Ovary (tissue), 9 donors: ENCODE data around the gene BCL2L13. TPM values are rescaled to one million over a fixed set of nuclear protein-coding genes. Genes with fewer than 3 reads are reported as not detected.

Experiments used
- DNase-seq, 5 donors: peaks; one replicate each; pipeline ENCODE4 v3.0.0-alpha.2; 2019 to 2020
- H3K27ac ChIP-seq, 2 donors: fragments of 200-600 bp; one replicate each; pipeline versions ENCODE4 v1.5.1 to v1.8.0; 2019 to 2022
- H3K27me3 ChIP-seq: fragments of 200-600 bp; one replicate; pipeline ENCODE4 v1.8.0; 2022
- H3K36me3 ChIP-seq: fragments of 200-600 bp; sonication (generic); one replicate; pipeline ENCODE4 v1.5.1; 2019
- H3K4me1 ChIP-seq: one replicate; pipeline ENCODE4 v1.8.1; 2013; ENCODE audit warnings: mild to moderate bottlenecking, moderate library complexity; ENCODE audit not compliant: insufficient read depth
- H3K4me3 ChIP-seq: fragments of 200-600 bp; sonication (generic); one replicate; pipeline ENCODE4 v1.5.1; 2017
- H3K9me3 ChIP-seq, 2 donors: fragments of 200-600 bp in 1 of 2; sonication (generic) in 1 of 2; one replicate each; pipeline versions ENCODE4 v1.5.1 to v1.8.1; 2013 to 2019; ENCODE audit warnings: mild to moderate bottlenecking in 1 of 2, moderate library complexity in 1 of 2
- CTCF ChIP-seq, 3 donors: fragments of 450-650 bp in 2 of 3; fragments of 200-600 bp in 1 of 3; IDR thresholded peaks; one replicate each; pipeline versions ENCODE4 v1.5.1 to v1.8.0; 2016 to 2022; ENCODE audit warnings: antibody characterized with exemption in 3 of 3, mild to moderate bottlenecking in 1 of 3
- EP300 ChIP-seq: sonication (generic); formaldehyde crosslinking; IDR thresholded peaks from one replicate; pipeline ENCODE4 v1.6.1; 2017; ENCODE audit warnings: antibody characterized with exemption
- POLR2A ChIP-seq: fragments of 450-650 bp; IDR thresholded peaks from one replicate; pipeline ENCODE4 v1.6.1; 2017; ENCODE audit warnings: antibody characterized with exemption, mild to moderate bottlenecking, moderate library complexity
- WGBS, 3 donors: extraction: QIAGEN DNeasy Blood & Tissue Kit in 1 of 3; methylation state at CpG; one replicate each; pipeline versions ENCODE4 v1.1.5 to v1.1.7; 2013 to 2017; 5-methylcytosine and 5-hydroxymethylcytosine counted together
- intact Hi-C, 4 donors: fragments of 100-400 bp; cut with DNase I; formaldehyde crosslinking; loops; one replicate each; pipeline versions ENCODE4 v1.11.0 to v1.15.1; 2022 to 2023
- polyA plus RNA-seq, 2 donors: library from polyadenylated mRNA; stranded (reverse); fragments of 200-250 nt in 1 of 2; fragments of 350-450 nt in 1 of 2; fragmentation: Illumina TruSeq in 1 of 2; extraction: RNeasy Lipid Tissue Mini Kit (QIAGEN cat#74804) in 1 of 2; gene quantifications; one replicate each; pipeline ENCODE4 v1.2.3, GENCODE V29; 2013 to 2014
- total RNA-seq, 7 donors: library from RNA; depleted of rRNA in 2 of 7; stranded (reverse); fragments of >200 nt in 2 of 7; fragmentation: NEBNext Ultra II Directional in 3 of 7; extraction: Animal tissue kit (Norgen Biotek cat#: 25700) in 3 of 7; gene quantifications; one replicate each; pipeline versions ENCODE4 v1.1.0 to v1.2.4, GENCODE V29; 2016 to 2023
- donor health status: DM: no; HTN: no; CAD: no; lungs with moderate emphysema.
- donor health status: DM: no; HTN: no; CAD: no.
- donor health status: Bipolar disorder and iron deficiency.
- donor health status: DM: yes; HTN: yes; CAD: no.
- donor health status: DM: no; HTN: no; CAD: no.
- donor health status: DM: yes; HTN: yes; CAD: no.

Gene BCL2L13
- total and polyA plus RNA-seq, 9 donors = 19.9 to 39.5 (median 33.8) TPM

- peaks cover 10% of the 10 kb centered on the region for H3K4me1 ChIP-seq
- no peak for TF ChIP-seq CTCF (IDR thresholded peaks at IDR 0.05)
- no peaks in the 10 kb centered on the region for H3K36me3 ChIP-seq
- H3K4me3 ChIP-seq = no peak overlapping the region
- no peak for DNase-seq
- H3K27me3 ChIP-seq = no peaks in the 10 kb centered on the region
- 73 to 79% (median 76%) methylated on average over 27 of the region's 27 CpGs for WGBS, 3 donors
- no peaks in the 10 kb centered on the region for H3K9me3 ChIP-seq
- intact Hi-C loops = loop anchor here in 1 of 4 donors (10.0 kb wide), 1 partner anchor 222 kb away; no protein-coding TSS in a partner anchor
- H3K27ac ChIP-seq = no peak overlapping the region
These were observed 138.6 kb downstream of the BCL2L13 start for GRCh38 chr22:17777005-17777716.

- 59 to 77% (median 73%) methylated on average over 6 of the region's 6 CpGs for WGBS, 3 donors
- Histone ChIP-seq H3K9me3 (no peaks in the 10 kb centered on the region), H3K27ac (no peak overlapping the region), H3K4me1 (peaks cover 10% of the 10 kb centered on the region), H3K4me3 (no peak overlapping the region), H3K27me3 (no peaks in the 10 kb centered on the region), H3K36me3 (no peaks in the 10 kb centered on the region)
- DNase-seq = no peak
- TF ChIP-seq CTCF (IDR thresholded peaks at IDR 0.05) (no peak), EP300 (no peak), POLR2A (no peak)
- intact Hi-C loops = loop anchor here in 1 of 4 donors (10.0 kb wide), 1 partner anchor 223 kb away; no protein-coding TSS in a partner anchor
These were observed 139.1 kb downstream of the BCL2L13 start for GRCh38 chr22:17777717-17778044.

DNA sequence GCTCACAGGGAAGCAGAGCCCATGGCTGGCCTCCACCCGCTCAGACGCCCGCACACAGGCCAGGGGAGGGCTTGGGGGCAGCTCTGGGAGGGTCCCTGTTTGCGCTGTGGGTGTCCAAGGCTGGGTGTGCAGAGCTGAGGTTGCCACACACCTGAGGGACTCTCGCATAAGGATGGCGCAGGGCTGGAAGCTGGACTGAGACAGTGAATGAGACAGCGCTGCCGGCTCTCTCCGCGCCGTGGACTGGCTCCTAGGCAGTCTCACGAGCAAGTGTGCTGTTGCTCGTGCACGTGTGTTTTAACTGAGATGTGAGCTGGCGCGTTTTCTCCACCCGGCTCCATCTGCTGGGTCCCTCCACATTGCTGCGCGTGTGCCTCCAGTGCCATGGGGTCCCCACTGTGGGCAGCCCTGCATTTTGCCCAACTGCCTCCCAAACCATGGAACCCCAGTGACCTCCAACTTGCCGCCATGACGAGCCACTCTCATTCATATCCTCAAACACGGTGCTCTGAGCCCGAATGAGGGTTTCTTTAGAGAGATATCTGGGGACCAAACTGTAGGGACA, 139.9 kb downstream of the BCL2L13 start:
- intact Hi-C loops = loop anchor here in 1 of 4 donors (10.0 kb wide), 1 partner anchor 224 kb away; no protein-coding TSS in a partner anchor
- no peak for DNase-seq
- H3K27me3 ChIP-seq = no peaks in the 10 kb centered on the region
- no peak overlapping the region for H3K27ac ChIP-seq
- WGBS, 3 donors = 90 to 93% (median 92%) methylated on average over 23 of the region's 23 CpGs
- TF ChIP-seq POLR2A (no peak), CTCF (IDR thresholded peaks at IDR 0.05) (no peak), EP300 (no peak)
- no peak overlapping the region for H3K4me3 ChIP-seq
- peaks cover 9% of the 10 kb centered on the region for H3K4me1 ChIP-seq
- no peaks in the 10 kb centered on the region for H3K9me3 ChIP-seq
- no peaks in the 10 kb centered on the region for H3K36me3 ChIP-seq

- TF ChIP-seq CTCF (IDR thresholded peaks at IDR 0.05) (no peak), EP300 (no peak), POLR2A (no peak)
- Histone ChIP-seq H3K9me3 (no peaks in the 10 kb centered on the region), H3K4me1 (peaks cover 9% of the 10 kb centered on the region), H3K27me3 (no peaks in the 10 kb centered on the region), H3K4me3 (no peak overlapping the region), H3K27ac (no peak overlapping the region), H3K36me3 (no peaks in the 10 kb centered on the region)
- 71 to 75% (median 75%) methylated on average over 27 of the region's 27 CpGs for WGBS, 3 donors
- intact Hi-C loops = loop anchor here in 1 of 4 donors (10.0 kb wide), 1 partner anchor 225 kb away; no protein-coding TSS in a partner anchor
- DNase-seq = no peak
These were observed 140.9 kb downstream of the BCL2L13 start for GRCh38 chr22:17779286-17780115.
